Stimulated activated CD4-positive, alpha-beta T cell treated with anti-CD3 and anti-CD28 coated beads, Interleukin-2, amount 100 ng/mL, for 24 hours (primary cell): ENCODE results near the gene NRXN3.

ENCODE experiments used
- DNase-seq, 2 donors: peaks; one replicate each; pipeline ENCODE4 v3.0.0-alpha.2; 2020

Gene NRXN3

GRCh38 chr14:79180656-79181055 is 1010.5 kb downstream of the NRXN3 start:
- no peak for DNase-seq

- DNase-seq = no peak
These were observed 1016.4 kb downstream of the NRXN3 start for GRCh38 chr14:79186523-79186922.

GRCh38 chr14:79193689-79194477 is 1023.7 kb downstream of the NRXN3 start:
- DNase-seq = no peak

GRCh38 chr14:79196216-79196615 is 1026.0 kb downstream of the NRXN3 start:
- no peak for DNase-seq

- DNase-seq = no peak
These were observed 1027.3 kb downstream of the NRXN3 start for GRCh38 chr14:79197516-79197915.

- DNase-seq = no peak
These were observed 1029.0 kb downstream of the NRXN3 start for GRCh38 chr14:79199217-79199616.

- DNase-seq = no peak
These were observed 1031.5 kb downstream of the NRXN3 start for GRCh38 chr14:79201564-79202207.

- no peak for DNase-seq
These were observed 1034.4 kb downstream of the NRXN3 start for GRCh38 chr14:79204591-79204990.

GRCh38 chr14:79209418-79209817 is 1039.2 kb downstream of the NRXN3 start:
- no peak for DNase-seq

- no peak for DNase-seq
These were observed 1055.6 kb downstream of the NRXN3 start for GRCh38 chr14:79225815-79226214.

- no peak for DNase-seq
These were observed 1059.3 kb downstream of the NRXN3 start for GRCh38 chr14:79229383-79229909.

- no peak for DNase-seq
These were observed 1072.5 kb downstream of the NRXN3 start for GRCh38 chr14:79242666-79243065.

GRCh38 chr14:79246173-79246572 is 1076.0 kb downstream of the NRXN3 start:
- DNase-seq = no peak

GRCh38 chr14:79248126-79248525 is 1078.0 kb downstream of the NRXN3 start:
- DNase-seq = no peak

GRCh38 chr14:79248771-79249170 is 1078.6 kb downstream of the NRXN3 start:
- no peak for DNase-seq

GRCh38 chr14:79251278-79251677 is 1081.1 kb downstream of the NRXN3 start:
- no peak for DNase-seq

GRCh38 chr14:79253576-79253975 is 1083.4 kb downstream of the NRXN3 start:
- no peak for DNase-seq

GRCh38 chr14:79254069-79254775 is 1084.0 kb downstream of the NRXN3 start:
- DNase-seq = no peak

- DNase-seq = no peak
These were observed 1086.2 kb downstream of the NRXN3 start for GRCh38 chr14:79256380-79256779.

- DNase-seq = no peak
These were observed 1090.2 kb downstream of the NRXN3 start for GRCh38 chr14:79260406-79260805.

GRCh38 chr14:79265366-79265946 is 1095.3 kb downstream of the NRXN3 start:
- DNase-seq = no peak

- DNase-seq = no peak
These were observed 1100.2 kb downstream of the NRXN3 start for GRCh38 chr14:79270361-79270760.

- no peak for DNase-seq
These were observed 1100.9 kb downstream of the NRXN3 start for GRCh38 chr14:79271122-79271521.
